HG03064 (cell line): ENCODE measurements around the gene MUL1.

ENCODE experiments used
- ATAC-seq: cut with Tn5 transposase; IDR thresholded peaks from one replicate; pipeline ENCODE4 v1.9.1; 2021; ENCODE audit warnings: low read depth; ENCODE audit not compliant: unreplicated experiment

MUL1 gene

DNA sequence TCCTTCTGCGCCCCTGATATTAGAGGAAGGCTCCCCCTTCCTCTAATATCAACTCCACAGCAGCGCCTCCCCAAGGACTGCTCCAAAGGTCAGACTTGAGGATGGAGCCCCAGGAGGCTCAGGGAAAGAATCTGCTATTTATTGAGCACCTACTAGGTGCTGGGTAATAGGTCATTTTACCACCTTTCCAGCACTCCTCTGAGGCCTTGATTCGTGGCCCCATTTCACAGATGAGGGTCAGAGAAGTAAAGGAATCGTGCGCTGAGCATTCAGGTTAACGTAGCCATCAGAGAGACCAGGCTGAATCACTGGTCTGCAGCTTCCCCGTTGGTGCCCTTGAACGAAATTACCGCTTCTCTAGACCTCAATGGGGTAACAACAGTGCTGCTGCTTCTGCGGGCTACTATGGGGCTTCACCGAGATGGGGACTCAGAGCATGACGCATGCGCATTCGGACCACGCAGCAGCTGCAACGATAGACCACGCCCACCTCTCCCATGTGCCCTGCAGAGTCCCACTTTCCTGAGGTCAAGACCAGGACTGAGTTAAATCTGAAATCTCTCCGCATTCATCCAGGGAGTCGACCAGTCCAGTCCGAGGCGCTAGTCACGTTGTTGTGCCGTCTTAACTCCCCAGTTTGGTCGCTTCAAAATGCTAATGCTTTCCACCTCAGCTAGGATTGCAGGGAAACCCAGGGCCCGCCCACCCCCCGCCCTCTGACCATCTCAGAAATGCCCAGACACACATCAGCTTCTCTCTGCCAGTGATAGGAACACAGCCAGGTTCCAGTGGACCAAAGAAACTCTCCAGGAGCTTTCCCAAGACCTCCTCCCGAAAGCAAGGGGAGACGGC, 34.9 kb downstream of the MUL1 start:
- ATAC-seq: no peak

DNA sequence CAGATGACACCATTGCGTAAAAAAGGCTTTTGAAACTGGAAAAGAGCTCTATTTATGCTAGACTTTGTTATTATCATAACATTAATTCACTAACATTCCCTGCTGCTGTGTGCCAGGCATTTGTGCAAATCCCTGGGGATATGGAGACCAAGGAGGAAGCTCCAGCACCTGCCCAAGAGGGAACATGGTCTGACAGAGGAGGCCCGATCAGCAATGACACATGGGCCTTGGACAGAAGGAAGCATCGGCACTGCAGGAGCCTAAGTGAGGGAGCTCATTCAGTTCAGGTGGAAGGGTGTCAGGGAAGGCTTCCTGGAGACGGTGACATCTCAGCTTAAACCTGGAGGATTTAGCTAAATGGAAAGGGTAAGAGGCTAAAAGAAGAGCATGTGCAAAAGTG, 35.8 kb downstream of the MUL1 start:
- ATAC-seq: no peak

DNA sequence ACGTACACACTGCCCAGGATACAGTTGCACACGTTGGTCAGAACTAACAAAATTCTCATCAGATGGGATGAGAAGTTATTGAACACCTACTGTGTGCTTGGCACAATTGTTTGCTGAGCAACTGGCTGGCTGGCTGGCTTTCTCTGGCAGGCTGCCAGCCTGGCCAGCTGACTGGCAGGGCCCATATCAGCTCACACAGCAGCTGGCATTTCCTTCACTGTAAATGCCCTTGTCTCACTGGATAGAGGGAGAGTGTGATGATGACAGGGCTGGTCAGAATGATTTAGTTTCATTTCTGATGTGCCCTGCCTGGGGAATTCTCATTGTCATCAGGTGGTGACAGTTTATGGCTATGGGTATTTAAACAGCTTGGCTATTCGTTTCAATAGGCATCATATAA, 37.8 kb downstream of the MUL1 start:
- ATAC-seq: no peak

DNA sequence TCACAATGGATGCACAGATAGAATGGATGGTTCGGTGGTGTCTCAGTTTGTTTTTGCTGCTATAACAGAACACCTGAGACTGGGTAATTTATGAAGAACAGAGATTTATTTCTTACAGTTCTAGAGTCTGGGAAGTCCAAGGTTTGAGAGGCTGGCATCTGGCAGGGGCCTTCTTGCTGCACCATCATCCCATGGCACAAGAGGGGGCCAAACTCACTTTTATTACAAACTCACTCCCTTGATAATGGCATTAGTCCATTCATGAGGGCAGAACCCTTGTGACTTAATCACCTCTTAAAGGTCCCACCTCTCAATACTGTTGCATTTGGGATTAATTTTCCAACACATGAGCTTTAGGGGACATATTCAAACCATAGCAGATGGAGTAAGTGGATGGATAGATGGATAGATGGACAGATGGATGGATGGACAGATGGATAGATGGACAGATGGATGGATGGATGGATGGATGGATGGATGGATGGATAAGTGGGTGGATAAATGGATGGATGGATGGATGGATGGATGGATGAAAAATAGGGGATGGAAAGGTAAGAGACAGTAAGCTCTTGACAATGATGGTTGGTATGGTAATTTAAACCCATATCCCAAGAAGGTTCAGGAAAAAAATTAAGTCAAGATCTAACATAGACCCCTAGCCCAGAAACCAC, 38.4 kb downstream of the MUL1 start:
- ATAC-seq: no peak

DNA sequence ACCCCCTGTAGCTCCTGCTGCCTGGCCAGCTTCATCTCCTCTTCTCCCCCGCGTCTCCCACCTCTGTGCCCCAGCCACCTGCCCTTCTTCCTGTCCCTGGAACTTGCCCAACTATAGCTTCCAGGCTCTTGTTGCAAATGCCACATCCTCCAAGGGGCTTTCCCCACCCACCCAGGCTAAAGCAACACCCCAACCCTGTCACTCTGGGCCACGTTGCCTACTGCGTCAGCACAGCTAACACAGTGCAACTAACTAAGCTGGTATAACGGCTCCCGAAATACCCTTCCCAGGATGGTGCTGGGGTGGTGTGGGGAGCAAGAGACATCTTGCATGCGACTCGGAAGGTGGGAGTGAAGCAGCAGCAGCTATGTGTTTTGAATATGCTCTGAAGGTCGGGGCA, 41.7 kb downstream of the MUL1 start:
- ATAC-seq: no peak

DNA sequence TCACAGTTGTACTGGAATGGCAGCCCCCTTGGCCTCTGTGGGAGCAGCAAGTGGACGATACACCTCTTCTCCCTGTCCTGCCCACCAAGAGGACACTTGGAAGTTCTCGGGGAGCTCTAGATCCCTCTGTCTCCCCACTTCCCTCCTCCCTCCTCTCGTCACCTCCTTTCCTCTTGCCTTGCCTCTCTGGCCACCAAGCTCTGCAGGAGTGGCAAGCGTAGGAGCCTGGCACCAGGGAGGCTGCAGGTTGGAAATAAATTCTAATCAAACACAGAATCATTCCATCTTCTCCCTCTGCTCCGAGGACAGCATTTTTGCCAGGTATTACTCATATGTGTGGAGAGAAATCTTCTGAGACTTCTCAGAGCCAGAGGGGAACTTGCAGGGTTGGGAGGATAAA, 42.8 kb downstream of the MUL1 start:
- ATAC-seq: no peak

DNA sequence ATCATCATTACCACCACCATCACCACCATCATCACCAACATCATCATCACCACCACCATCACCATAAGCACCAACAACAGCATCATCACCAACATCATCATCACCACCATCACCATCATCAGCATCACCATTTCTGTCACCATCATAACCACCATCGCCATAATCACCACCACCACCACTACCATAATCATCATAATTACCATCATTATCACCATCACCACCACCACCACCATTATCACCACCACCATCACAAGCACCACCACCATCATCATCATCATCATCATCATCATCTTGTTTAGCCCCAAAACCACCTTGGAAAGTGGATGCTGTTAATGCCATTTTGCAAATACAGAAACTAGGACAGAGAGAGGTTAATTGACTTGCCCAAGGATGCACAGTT, 44.4 kb downstream of the MUL1 start:
- no peak for ATAC-seq

DNA sequence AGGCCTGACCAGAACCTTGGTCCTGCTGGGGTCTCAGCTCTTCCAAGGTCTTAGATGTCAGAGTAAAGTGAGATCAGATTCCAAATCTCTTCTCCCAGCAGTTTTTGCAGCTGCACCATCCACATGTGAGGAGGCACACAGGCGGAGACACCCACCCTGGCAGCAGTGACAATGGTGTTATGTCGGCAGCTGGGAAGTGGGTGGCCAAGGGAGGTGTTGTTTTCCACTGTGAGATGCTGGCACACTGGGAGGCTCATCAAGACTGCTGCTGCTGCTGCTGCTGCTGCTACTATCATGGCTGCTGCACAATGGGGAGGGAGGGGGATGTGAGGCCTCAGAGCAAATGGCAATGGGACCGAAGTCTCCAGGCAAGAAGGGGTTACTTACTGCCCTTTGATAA, 45.6 kb downstream of the MUL1 start:
- ATAC-seq: no peak

DNA sequence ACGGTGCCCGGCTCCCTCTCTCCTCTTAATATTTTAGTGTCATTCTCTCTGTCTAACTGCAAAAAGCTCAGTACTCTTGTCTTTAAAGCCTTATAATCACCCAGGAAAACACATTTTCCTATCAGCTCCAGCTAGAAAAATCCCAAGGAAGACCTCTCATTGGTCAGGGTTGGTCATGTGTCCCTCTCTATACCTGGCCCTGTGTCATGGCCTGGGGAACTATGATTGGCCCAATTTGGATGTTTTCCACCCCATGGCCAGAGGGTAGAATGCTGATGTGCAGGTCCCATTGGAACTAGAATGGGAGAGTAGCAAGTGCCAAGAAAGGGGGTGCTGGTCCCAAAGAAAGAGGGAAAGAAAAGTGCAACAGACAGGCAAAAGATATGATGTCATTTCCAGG, 49.2 kb downstream of the MUL1 start:
- ATAC-seq: no peak

DNA sequence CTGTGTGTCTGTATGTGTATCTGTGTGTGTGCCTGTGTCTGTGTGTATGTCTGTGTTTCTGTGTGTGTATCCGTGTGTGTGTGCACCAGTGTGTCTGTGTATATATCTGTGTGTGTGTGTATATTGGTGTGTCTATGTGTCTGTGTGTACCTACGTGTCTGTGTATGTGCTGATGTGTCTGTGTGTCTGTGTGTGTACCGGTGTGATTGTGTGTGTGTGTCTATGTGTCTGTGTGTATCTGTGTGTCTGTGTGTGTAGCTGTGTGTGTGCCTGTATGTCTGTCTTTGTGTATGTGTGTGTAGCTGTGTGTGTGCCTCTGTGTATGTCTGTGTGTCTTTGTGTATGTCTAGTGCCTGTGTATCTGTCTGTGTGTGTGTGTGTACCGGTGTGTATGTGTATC, 53.9 kb downstream of the MUL1 start:
- no peak for ATAC-seq

DNA sequence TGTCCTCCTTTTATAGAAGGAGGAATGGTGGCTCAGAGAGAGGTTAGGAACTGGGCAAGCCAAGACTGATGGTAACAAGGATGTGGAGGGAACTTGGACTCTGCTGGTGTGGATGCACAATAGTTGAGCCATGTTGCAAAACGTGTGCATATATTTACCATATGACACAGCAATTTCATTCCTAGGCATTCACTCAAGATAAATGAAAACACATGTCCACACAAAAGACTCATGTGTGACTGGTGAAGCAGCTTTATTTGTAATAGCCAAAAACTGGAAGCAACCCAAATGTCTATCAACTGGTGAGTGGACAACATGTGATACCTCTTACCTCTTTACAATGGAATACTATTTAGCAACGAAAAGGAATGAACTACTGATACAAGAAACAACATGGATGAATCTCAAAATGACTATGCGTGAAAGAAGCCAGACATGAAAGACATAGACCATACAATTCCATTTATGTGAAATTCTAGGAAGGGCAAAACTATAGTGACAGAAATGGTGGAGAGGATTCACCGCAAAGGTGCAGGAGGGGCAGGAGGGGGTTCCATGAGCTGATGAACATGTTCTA, 58.1 kb downstream of the MUL1 start:
- no peak for ATAC-seq
